Adipocyte (in vitro differentiated cells): ENCODE data around the gene MYH16.

Experiments
- DNase-seq: peaks from one replicate; pipeline ENCODE4 v3.0.0-alpha.2; 2015; ENCODE audit warnings: low read depth
- H3K27me3 ChIP-seq: replicated peaks from 2 replicates; pipeline ENCODE4 v1.7.0; 2013; ENCODE audit warnings: mild to moderate bottlenecking, low read length, moderate library complexity; ENCODE audit not compliant: control insufficient read depth, insufficient read depth
- H3K36me3 ChIP-seq: 2 replicates; pipeline ENCODE4 v1.7.0; 2013; ENCODE audit warnings: low read length, mild to moderate bottlenecking, moderate library complexity; ENCODE audit not compliant: control insufficient read depth, insufficient read depth, severe bottlenecking
- H3K4me1 ChIP-seq: 2 replicates; pipeline ENCODE4 v1.7.0; 2013; ENCODE audit warnings: mild to moderate bottlenecking, low read length, moderate library complexity; ENCODE audit not compliant: control insufficient read depth, insufficient read depth
- H3K4me3 ChIP-seq: 2 replicates; pipeline ENCODE4 v1.7.0; 2013; ENCODE audit warnings: mild to moderate bottlenecking, low read length, moderate library complexity
- H3K9ac ChIP-seq: 2 replicates; pipeline ENCODE4 v1.7.0; 2013; ENCODE audit warnings: mild to moderate bottlenecking, low read length, moderate library complexity
- H3K9me3 ChIP-seq: 2 replicates; pipeline ENCODE4 v1.7.0; 2013; ENCODE audit warnings: mild to moderate bottlenecking, low read length, moderate library complexity; ENCODE audit not compliant: control insufficient read depth

Gene MYH16

GRCh38 chr7:99359465-99360154 is 87.0 kb downstream of the MYH16 start:
- H3K27me3 ChIP-seq, result no peaks in the 10 kb centered on the region
- peaks cover 73% of the 10 kb centered on the region for H3K36me3 ChIP-seq
- H3K9ac ChIP-seq, result no peak overlapping the region
- no peaks in the 10 kb centered on the region for H3K9me3 ChIP-seq
- peaks cover 15% of the 10 kb centered on the region for H3K4me1 ChIP-seq
- H3K4me3 ChIP-seq, result no peak overlapping the region
- no peak for DNase-seq
